ENCODE results near the gene CIAO2A. TPM values are rescaled to one million over a fixed set of nuclear protein-coding genes. Genes with fewer than 3 reads are reported as not detected.

Gene CIAO2A
- total RNA-seq, 2 donors from 2014 or later = 54.6 to 63.2 TPM

GRCh38 chr15:64022571-64022970, 71.1 kb downstream of the CIAO2A start:
- TF ChIP-seq CTCF (conservative IDR thresholded peaks at IDR 0.05) = no peak
- H3K9ac ChIP-seq (ENCODE audit: extremely low read depth, low read length, poor library complexity, severe bottlenecking) = no peak overlapping the region
- no peak overlapping the region for H3K4me3 ChIP-seq (ENCODE audit: low read length)
- WGBS, 2 experiments (ENCODE audit: insufficient coverage in 1 of 2, insufficient read length in 1 of 2) = 91 to 97% methylated on average over 3 to 6 of the region's 6 CpGs
- DNase-seq = no peak
- no peak overlapping the region for H3K27ac ChIP-seq (ENCODE audit: low read depth, low read length)
- Mint-ChIP-seq H3K4me1 (no peaks in the 10 kb centered on the region), H3K4me3 (no peak overlapping the region), H3K27me3 (ENCODE audit: insufficient read depth) (no peaks in the 10 kb centered on the region), H3K36me3 (ENCODE audit: low read depth) (no peaks in the 10 kb centered on the region), H3K27ac (no peak overlapping the region), H3K9me3 (peaks cover 3% of the 10 kb centered on the region)
- H3K27me3 ChIP-seq (ENCODE audit: control insufficient read depth, insufficient read depth, low read length, poor library complexity, severe bottlenecking) = no peaks in the 10 kb centered on the region
- H3K4me1 ChIP-seq (ENCODE audit: control insufficient read depth, insufficient read depth, low read length) = no peaks in the 10 kb centered on the region
- H3K36me3 ChIP-seq (ENCODE audit: control insufficient read depth, insufficient read depth, low read length) = no peaks in the 10 kb centered on the region
- no peaks in the 10 kb centered on the region for H3K9me3 ChIP-seq (ENCODE audit: control insufficient read depth, low read length)

Other genes with a start within 250 kb of the CIAO2A start
- 1 to 10 TPM; 2.4 to 2.6 TPM for gene DAPK2, start 47.4 kb downstream of the CIAO2A start, total RNA-seq
- gene SNX1, start 2.1 kb upstream of the CIAO2A start, total RNA-seq = 10 to 100 TPM; 54.5 to 63.0 TPM
- gene SNX22, start 57.9 kb upstream of the CIAO2A start, total RNA-seq = 1 to 10 TPM; 1.6 to 2.6 TPM
- 100 to 1,000 TPM; 551 to 652 TPM for gene PPIB, start 69.2 kb upstream of the CIAO2A start, total RNA-seq

Measured in endodermal cell (in vitro differentiated cells).